ENCODE results near the gene MINDY3. TPM values are rescaled to one million over a fixed set of nuclear protein-coding genes. Genes with fewer than 3 reads are reported as not detected.
"Not testable (repeated sequence)": the region's sequence is repeated elsewhere in the genome, so short reads cannot be mapped to it uniquely, and the experiment has no call there.

Gene MINDY3
- total RNA-seq, 2 experiments from 2014 or later, result 22.3 to 26.0 TPM

DNA sequence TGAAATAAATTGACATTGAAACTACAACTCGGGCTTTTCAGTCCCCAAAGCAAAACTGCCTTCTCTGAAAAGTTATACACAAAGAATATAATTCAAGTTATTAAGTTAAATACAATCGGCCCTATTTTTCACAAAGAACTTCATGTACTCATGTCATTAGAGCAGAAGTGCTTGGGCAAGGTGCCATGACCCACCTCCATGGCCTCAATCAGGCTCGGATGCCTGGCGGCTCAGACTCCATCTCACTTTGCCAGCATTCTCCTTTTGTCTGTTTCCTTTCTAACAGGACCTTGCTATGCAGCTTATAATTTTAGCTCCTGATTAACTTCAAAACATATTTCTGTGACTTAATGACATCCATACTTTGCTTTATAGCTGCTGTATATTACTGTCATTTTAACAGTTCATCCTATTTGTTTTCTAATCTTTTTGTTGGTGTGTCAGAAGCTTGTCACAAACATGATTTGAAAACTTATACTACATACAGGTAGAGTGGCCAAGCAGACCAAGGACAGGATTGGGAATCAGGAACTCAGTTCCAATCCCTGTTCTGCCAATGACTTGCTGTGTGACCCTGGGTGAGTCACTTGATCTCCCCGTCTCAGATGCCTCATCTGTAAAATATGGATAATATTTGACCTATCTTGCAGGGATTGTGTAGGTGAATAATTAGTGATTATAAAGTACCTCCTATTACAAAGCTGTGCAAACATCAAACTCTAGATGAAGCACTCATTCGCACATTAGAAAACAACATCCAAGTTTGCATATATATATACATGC lies 79.8 kb downstream of the MINDY3 start:
- H3K27me3 Mint-ChIP-seq, result no peaks in the 10 kb centered on the region
- peaks cover 9% of the 10 kb centered on the region for H3K9me3 Mint-ChIP-seq
- DNase-seq, result no peak
- ChIA-PET CTCF (no interaction called here), POLR2A (no interaction called here)
- peaks cover 50% of the 10 kb centered on the region for H3K36me3 Mint-ChIP-seq (ENCODE audit: low read depth)
- no peak overlapping the region for H3K27ac Mint-ChIP-seq
- no peaks in the 10 kb centered on the region for H3K4me1 Mint-ChIP-seq
- no peak overlapping the region for H3K4me3 Mint-ChIP-seq

DNA sequence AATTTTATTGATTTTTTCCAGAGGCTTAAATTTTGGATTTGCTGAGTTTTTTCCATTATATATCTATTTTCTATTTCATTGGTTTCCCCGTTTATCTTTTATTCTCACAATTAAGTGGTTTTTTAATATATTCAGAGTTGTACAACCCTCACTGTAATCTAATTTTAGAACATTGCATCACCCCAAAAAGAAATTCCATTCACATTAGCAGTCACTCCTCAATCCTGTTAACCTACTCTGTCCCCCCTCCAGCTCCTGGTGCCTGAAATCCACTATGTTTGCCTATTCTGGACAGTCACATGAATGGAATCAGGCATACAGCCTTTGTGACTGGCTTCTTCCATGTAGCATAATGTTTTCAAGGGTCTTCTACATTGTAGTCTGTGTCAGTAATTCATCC lies 84.8 kb downstream of the MINDY3 start:
- no peaks in the 10 kb centered on the region for H3K4me1 Mint-ChIP-seq
- H3K36me3 Mint-ChIP-seq (ENCODE audit: low read depth), result peaks cover 37% of the 10 kb centered on the region
- no peak overlapping the region for H3K4me3 Mint-ChIP-seq
- no peaks in the 10 kb centered on the region for H3K27me3 Mint-ChIP-seq
- H3K9me3 Mint-ChIP-seq, result peaks cover 9% of the 10 kb centered on the region
- POLR2A ChIA-PET, result no interaction called here
- H3K27ac Mint-ChIP-seq, result no peak overlapping the region
- no peak for DNase-seq
- CTCF ChIA-PET, result interaction anchor here (1.3 kb wide), 1 partner anchor 9 kb away, joined by 3 read pairs; no protein-coding TSS in a partner anchor

DNA sequence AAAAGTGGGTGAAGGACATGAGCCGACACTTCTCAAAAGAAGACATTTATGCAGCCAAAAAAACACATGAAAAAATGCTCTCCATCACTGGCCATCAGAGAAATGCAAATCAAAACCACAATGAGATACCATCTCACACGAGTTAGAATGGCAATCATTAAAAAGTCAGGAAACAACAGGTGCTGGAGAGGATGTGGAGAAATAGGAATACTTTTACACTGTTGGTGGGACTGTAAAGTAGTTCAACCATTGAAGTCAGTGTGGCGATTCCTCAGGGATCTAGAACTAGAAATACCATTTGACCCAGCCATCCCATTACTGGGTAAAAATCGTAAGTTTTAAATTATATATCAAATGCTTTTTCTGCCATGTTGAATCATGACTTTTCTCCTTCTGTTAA lies 85.8 kb downstream of the MINDY3 start:
- H3K4me3 Mint-ChIP-seq, POLR2A ChIA-PET, DNase-seq, H3K4me1 Mint-ChIP-seq, H3K27me3 Mint-ChIP-seq, CTCF ChIA-PET, H3K27ac Mint-ChIP-seq, H3K9me3 Mint-ChIP-seq: not testable (repeated sequence)
- peaks cover 37% of the 10 kb centered on the region for H3K36me3 Mint-ChIP-seq (ENCODE audit: low read depth)

DNA sequence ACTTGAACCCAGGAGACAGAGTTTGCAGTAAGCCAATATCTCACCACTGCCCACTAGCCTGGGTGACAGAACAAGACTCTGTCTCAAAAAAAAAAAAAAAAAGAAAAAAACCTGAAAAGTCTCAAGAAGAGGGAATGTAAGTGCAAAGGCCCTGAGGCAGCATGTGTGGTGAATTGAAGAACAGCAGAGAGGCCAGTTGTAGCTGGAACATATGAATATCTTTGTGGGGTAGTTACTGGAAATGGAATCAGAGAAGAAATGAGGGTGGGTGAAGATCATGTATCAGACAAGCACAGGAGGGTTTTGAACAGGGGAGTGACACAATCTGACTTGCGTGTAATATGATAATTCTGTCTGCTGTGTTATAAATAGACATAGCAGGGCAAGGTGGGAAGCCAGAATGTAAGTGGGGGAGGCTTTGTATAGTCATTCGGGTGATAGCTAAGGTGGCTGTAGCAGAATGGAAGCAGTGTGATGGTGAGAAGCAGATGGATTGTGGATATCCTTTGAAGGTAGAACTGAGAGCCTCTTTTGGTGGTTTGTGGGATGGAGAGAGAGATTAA lies 95.3 kb downstream of the MINDY3 start:
- ChIA-PET POLR2A (no interaction called here), CTCF (no interaction called here)
- H3K4me1 Mint-ChIP-seq, result no peaks in the 10 kb centered on the region
- no peaks in the 10 kb centered on the region for H3K27me3 Mint-ChIP-seq
- H3K36me3 Mint-ChIP-seq (ENCODE audit: low read depth), result peaks cover 5% of the 10 kb centered on the region
- H3K27ac Mint-ChIP-seq, result no peak overlapping the region
- H3K9me3 Mint-ChIP-seq, result peaks cover 5% of the 10 kb centered on the region
- H3K4me3 Mint-ChIP-seq, result no peak overlapping the region
- no peak for DNase-seq

DNA sequence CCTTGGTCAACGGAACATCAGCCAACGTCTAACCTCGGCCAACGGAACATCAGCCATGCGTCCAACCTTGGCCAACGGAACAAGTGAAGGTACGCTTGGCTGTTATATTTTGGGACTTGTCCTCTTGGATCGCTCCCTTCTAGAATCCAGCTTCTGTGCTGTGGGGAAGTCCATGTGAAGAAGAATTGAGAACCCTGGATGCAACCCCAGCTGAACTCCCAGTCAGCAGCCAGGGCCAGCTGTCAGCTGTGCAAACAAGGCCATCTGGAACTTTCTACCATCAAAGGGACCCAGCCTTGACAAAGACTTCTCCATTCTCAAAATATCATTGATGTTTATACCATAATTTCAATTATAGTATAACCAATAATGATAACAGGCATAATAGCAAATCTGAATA lies 97.3 kb downstream of the MINDY3 start:
- peaks cover 5% of the 10 kb centered on the region for H3K9me3 Mint-ChIP-seq
- POLR2A ChIA-PET, result no interaction called here
- H3K27me3 Mint-ChIP-seq, result peaks cover 5% of the 10 kb centered on the region
- no peak overlapping the region for H3K4me3 Mint-ChIP-seq
- DNase-seq, result no peak
- no peaks in the 10 kb centered on the region for H3K4me1 Mint-ChIP-seq
- H3K36me3 Mint-ChIP-seq (ENCODE audit: low read depth), result no peaks in the 10 kb centered on the region
- CTCF ChIA-PET, result no interaction called here
- no peak overlapping the region for H3K27ac Mint-ChIP-seq

DNA sequence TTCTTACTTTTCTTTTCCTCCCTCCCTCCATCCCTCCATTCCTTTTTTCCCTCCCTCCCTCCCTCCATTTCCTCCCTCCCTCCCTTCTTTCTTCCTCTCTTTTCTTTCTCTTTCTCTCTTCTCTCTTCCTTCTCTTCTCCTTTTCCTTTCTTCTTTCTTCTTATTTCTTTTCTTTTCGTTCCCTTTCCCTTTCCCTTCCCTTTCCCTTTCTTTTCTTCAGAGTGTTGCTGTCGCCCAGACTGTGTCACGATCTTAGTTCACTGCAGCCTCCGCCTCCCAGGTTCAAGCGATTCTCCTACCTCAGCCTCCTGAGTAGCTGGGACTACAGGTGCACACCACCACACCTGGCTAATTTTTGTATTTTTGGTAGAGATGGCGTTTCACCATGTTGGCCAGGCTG lies 98.1 kb downstream of the MINDY3 start:
- H3K4me3 Mint-ChIP-seq; H3K27me3 Mint-ChIP-seq; POLR2A ChIA-PET; H3K36me3 Mint-ChIP-seq (ENCODE audit: low read depth); DNase-seq; H3K4me1 Mint-ChIP-seq; H3K27ac Mint-ChIP-seq; CTCF ChIA-PET; H3K9me3 Mint-ChIP-seq: not testable (repeated sequence)

DNA sequence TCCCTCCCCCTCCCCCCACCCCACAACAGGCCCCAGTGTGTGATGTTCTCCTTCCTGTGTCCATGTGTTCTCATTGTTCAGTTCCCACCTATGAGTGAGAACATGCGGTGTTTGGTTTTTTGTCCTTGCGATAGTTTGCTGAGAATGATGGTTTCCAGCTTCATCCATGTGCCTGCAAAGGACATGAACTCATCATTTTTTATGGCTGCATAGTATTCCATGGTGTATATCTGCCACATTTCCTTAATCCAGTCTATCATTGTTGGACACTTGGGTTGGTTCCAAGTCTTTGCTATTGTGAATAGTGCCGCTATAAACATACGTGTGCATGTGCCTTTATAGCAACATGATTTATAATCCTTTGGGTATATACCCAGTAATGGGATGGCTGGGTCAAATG lies 99.1 kb downstream of the MINDY3 start:
- H3K4me3 Mint-ChIP-seq; POLR2A ChIA-PET; H3K27ac Mint-ChIP-seq; H3K9me3 Mint-ChIP-seq; H3K36me3 Mint-ChIP-seq (ENCODE audit: low read depth); H3K4me1 Mint-ChIP-seq; CTCF ChIA-PET; DNase-seq: not testable (repeated sequence)
- H3K27me3 Mint-ChIP-seq, result peaks cover 11% of the 10 kb centered on the region

DNA sequence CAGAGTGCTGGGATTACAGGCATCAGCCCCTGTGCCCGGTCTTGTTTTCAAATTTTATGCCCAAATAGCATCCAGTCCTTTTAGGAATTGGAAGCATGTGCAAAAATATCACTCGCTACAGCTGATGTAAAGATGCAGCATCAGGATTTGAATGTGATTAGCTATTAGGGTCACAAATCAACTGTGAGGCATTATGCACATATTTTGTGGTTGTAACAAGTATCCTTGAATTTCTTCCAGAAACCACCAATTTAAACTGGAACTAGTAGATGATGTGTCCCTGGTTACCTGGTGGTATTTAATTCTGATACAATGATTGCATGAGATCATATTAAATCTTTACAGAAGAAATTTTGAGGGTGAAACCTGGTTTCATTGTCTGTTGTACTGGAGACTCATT lies 99.6 kb downstream of the MINDY3 start:
- Mint-ChIP-seq H3K9me3 (peaks cover 5% of the 10 kb centered on the region), H3K27ac (no peak overlapping the region), H3K36me3 (ENCODE audit: low read depth) (no peaks in the 10 kb centered on the region), H3K27me3 (peaks cover 12% of the 10 kb centered on the region), H3K4me3 (no peak overlapping the region), H3K4me1 (no peaks in the 10 kb centered on the region)
- CTCF ChIA-PET, result no interaction called here
- POLR2A ChIA-PET, result no interaction called here
- DNase-seq, result no peak

DNA sequence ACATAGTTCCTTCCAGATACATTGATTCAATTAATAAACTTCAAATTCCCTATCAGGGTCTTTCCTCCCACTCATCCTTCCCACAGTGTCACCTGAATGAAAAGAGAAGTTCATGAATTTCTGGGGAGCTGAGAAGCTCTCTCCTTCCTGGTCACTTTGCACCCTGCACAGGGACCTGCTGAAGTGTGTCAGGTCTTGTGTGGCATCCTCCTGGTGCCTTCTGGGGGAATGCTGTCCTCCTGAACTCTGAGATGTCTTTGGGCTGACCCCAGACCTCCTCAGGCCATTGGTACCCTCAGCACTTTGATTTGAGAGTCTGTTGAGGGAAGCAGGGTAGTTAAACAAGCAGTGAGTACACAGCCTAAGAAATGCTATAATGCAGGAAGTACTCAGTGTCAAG lies 101.0 kb downstream of the MINDY3 start:
- H3K36me3 Mint-ChIP-seq (ENCODE audit: low read depth), result no peaks in the 10 kb centered on the region
- H3K4me1 Mint-ChIP-seq, result no peaks in the 10 kb centered on the region
- peaks cover 19% of the 10 kb centered on the region for H3K27me3 Mint-ChIP-seq
- ChIA-PET CTCF (no interaction called here), POLR2A (no interaction called here)
- H3K27ac Mint-ChIP-seq, result no peak overlapping the region
- no peak for DNase-seq
- H3K4me3 Mint-ChIP-seq, result no peak overlapping the region
- peaks cover 3% of the 10 kb centered on the region for H3K9me3 Mint-ChIP-seq

DNA sequence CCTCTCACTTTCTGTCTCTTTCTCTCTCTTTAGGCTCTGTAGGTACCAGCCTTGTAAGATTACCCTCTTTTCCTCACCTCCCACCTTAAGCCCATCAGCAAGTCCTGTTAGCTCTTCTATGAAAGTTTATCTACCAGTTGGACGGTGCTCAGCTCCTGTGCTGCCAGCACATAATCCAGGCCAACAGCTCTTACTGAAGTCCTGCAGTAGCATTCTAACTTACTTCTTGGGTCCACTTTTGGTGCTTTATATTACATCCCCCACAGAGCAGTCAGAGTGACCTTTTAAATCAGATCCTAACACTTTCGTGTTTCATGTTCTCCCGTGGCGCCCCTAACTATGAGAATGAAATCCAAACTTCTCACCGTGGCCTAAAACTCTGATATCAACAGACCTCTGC lies 101.7 kb downstream of the MINDY3 start:
- Mint-ChIP-seq H3K9me3 (peaks cover 3% of the 10 kb centered on the region), H3K27me3 (peaks cover 20% of the 10 kb centered on the region), H3K4me3 (no peak overlapping the region), H3K4me1 (no peaks in the 10 kb centered on the region), H3K27ac (no peak overlapping the region), H3K36me3 (ENCODE audit: low read depth) (no peaks in the 10 kb centered on the region)
- CTCF ChIA-PET, result interaction anchor here (0.7 kb wide), 1 partner anchor 19 kb away, joined by 3 read pairs; no protein-coding TSS in a partner anchor
- DNase-seq, result no peak
- POLR2A ChIA-PET, result no interaction called here

DNA sequence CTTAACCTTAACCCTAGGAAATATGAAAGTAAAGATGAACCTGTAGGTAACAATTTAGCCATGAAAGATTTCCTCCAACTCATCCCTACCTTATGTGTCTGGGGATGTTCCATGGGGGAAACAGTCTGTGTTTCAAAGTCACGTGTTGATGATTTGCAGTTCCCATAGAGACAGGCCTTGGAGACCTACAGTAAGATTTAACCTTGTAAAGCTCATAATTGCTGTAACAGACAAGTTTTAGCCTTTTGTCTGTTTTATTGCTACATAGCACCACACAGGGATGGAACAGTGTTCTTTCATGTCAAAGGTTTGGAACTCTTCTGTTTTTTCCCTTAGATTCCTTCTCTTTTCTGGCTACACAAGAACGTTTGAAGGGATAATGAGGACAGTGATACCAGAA lies 105.4 kb downstream of the MINDY3 start:
- Mint-ChIP-seq H3K36me3 (ENCODE audit: low read depth) (no peaks in the 10 kb centered on the region), H3K27ac (no peak overlapping the region), H3K27me3 (peaks cover 20% of the 10 kb centered on the region), H3K4me1 (no peaks in the 10 kb centered on the region), H3K9me3 (no peaks in the 10 kb centered on the region), H3K4me3 (no peak overlapping the region)
- DNase-seq, result no peak
- ChIA-PET CTCF (no interaction called here), POLR2A (interaction anchor here (0.5 kb wide), 1 partner anchor 122 kb away, joined by 3 read pairs; no protein-coding TSS in a partner anchor)

DNA sequence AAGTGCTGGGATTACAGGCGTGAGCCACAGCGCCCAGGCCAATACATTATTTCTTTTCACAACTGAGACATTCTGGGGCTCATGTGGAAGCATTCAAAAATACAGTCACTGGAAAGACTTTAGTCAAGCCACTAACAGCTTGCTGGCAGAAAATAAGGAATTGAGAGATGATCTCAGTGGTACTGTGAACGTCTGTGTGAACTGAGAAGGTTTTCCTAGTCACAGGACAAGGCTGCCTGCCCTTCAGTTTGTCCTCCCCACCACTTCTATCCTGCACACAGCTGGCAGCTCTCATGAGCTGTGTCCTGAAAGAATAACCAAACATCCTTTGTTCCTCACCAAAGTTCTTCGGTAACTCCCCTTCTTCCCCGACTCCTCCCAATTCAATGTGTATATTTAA lies 109.3 kb downstream of the MINDY3 start:
- no peak for DNase-seq
- peaks cover 7% of the 10 kb centered on the region for H3K27me3 Mint-ChIP-seq
- no peaks in the 10 kb centered on the region for H3K4me1 Mint-ChIP-seq
- ChIA-PET POLR2A (no interaction called here), CTCF (no interaction called here)
- no peaks in the 10 kb centered on the region for H3K36me3 Mint-ChIP-seq (ENCODE audit: low read depth)
- no peaks in the 10 kb centered on the region for H3K9me3 Mint-ChIP-seq
- H3K4me3 Mint-ChIP-seq, result no peak overlapping the region
- no peak overlapping the region for H3K27ac Mint-ChIP-seq

DNA sequence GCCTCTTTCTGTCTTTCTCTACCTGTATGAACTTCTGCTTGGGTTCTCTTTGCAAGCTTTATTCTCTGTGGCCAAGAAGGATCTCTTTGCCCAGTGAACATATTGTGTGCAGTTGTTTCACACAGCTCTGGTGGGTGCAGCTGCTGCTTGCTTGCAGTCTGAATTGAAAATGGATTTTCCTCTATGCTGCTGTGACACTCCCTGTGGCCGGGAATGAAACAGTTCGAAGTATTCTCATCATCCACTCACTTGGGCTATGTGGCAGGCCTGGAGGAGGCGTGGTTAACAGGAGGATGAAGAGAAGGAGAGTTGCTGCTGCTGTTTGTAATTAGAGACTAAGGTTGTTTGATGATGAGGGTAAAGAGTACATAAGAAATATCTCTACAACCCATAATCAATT lies 112.2 kb downstream of the MINDY3 start:
- no peaks in the 10 kb centered on the region for H3K36me3 Mint-ChIP-seq (ENCODE audit: low read depth)
- H3K9me3 Mint-ChIP-seq, result no peaks in the 10 kb centered on the region
- no peak overlapping the region for H3K4me3 Mint-ChIP-seq
- no peaks in the 10 kb centered on the region for H3K27me3 Mint-ChIP-seq
- H3K27ac Mint-ChIP-seq, result no peak overlapping the region
- ChIA-PET POLR2A (interaction anchor here (0.5 kb wide), 1 partner anchor 330 kb away, joined by 3 read pairs; no protein-coding TSS in a partner anchor), CTCF (interaction anchor here (0.6 kb wide), 1 partner anchor 270 kb away, joined by 5 read pairs; no protein-coding TSS in a partner anchor)
- DNase-seq, result no peak
- no peaks in the 10 kb centered on the region for H3K4me1 Mint-ChIP-seq

DNA sequence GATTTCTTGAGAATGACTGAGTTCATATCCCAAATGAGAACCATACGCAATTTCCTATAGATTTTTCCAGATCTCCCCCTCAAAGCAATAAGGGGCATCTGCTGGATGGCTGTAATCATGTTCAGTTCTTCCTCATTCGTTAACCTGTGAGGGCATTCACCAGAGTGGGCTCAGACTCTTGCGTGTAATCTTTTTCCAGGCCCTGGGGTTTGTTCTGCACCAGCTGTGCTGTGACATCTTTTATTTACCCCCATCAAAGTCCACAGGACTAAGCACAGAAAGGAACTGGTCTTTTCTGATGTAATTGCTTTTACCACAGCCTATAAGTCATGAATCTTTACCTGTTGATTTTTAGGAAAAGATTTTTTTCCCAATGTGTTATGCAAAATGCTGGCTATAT lies 112.7 kb downstream of the MINDY3 start:
- POLR2A ChIA-PET, result no interaction called here
- no peak overlapping the region for H3K27ac Mint-ChIP-seq
- H3K4me1 Mint-ChIP-seq, result no peaks in the 10 kb centered on the region
- CTCF ChIA-PET, result no interaction called here
- H3K27me3 Mint-ChIP-seq, result no peaks in the 10 kb centered on the region
- H3K4me3 Mint-ChIP-seq, result no peak overlapping the region
- no peaks in the 10 kb centered on the region for H3K36me3 Mint-ChIP-seq (ENCODE audit: low read depth)
- no peak for DNase-seq
- H3K9me3 Mint-ChIP-seq, result no peaks in the 10 kb centered on the region
